OCI-LY7 (cell line): ENCODE measurements around the gene HSPBP1.

Source experiments
- CTCF ChIP-seq: fragments of 200-600 bp; sonication (generic); conservative IDR thresholded peaks from 2 replicates; pipeline ENCODE4 v1.5.1; 2014; ENCODE audit warnings: mild to moderate bottlenecking, antibody characterized with exemption, low read length, moderate library complexity, mixed read lengths
- EZH2phosphoT487 ChIP-seq: fragments of 200-600 bp; sonication (generic); IDR thresholded peaks from 2 replicates; pipeline ENCODE4 v1.6.1; 2018; ENCODE audit warnings: low read depth, borderline replicate concordance, mild to moderate bottlenecking, mixed run types, antibody characterized with exemption, low read length, moderate library complexity, mixed read lengths

GRCh38 chr19:55253842-55254624 is 25.9 kb downstream of the HSPBP1 start:
- no peak for TF ChIP-seq CTCF
- no peak for TF ChIP-seq EZH2phosphoT487
